Measurements from ENCODE around the gene CKAP4. TPM values are rescaled to one million over a fixed set of nuclear protein-coding genes. Genes with fewer than 3 reads are reported as not detected.

The CKAP4 gene
- total RNA-seq, 1 donor from 2014 or later: 180 TPM

GRCh38 chr12:106273491-106273890 is 25.7 kb upstream of the CKAP4 start:
- Mint-ChIP-seq H3K27me3 (ENCODE audit: low read depth) (no peaks in the 10 kb centered on the region), H3K4me1 (peaks cover 10% of the 10 kb centered on the region), H3K9me3 (no peaks in the 10 kb centered on the region), H3K36me3 (no peaks in the 10 kb centered on the region), H3K27ac (no peak overlapping the region), H3K4me3 (no peak overlapping the region)
- no peak for TF ChIP-seq CTCF (IDR thresholded peaks at IDR 0.05; ENCODE audit: unreplicated experiment)
- DNase-seq (ENCODE audit: low spot score in 2 of 2, unreplicated experiment in 2 of 2): no peak

- no peak for TF ChIP-seq CTCF (IDR thresholded peaks at IDR 0.05; ENCODE audit: unreplicated experiment)
- no peaks in the 10 kb centered on the region for H3K9me3 Mint-ChIP-seq
- DNase-seq (ENCODE audit: low spot score in 2 of 2, unreplicated experiment in 2 of 2): no peak
- H3K4me1 Mint-ChIP-seq: peaks cover 2% of the 10 kb centered on the region
- H3K27ac Mint-ChIP-seq: no peak overlapping the region
- no peak overlapping the region for H3K4me3 Mint-ChIP-seq
- H3K36me3 Mint-ChIP-seq: no peaks in the 10 kb centered on the region
- no peaks in the 10 kb centered on the region for H3K27me3 Mint-ChIP-seq (ENCODE audit: low read depth)
These were observed 24.0 kb upstream of the CKAP4 start for GRCh38 chr12:106271575-106272505.

GRCh38 chr12:106269150-106269771 is 21.4 kb upstream of the CKAP4 start:
- H3K4me1 Mint-ChIP-seq: no peaks in the 10 kb centered on the region

DNA sequence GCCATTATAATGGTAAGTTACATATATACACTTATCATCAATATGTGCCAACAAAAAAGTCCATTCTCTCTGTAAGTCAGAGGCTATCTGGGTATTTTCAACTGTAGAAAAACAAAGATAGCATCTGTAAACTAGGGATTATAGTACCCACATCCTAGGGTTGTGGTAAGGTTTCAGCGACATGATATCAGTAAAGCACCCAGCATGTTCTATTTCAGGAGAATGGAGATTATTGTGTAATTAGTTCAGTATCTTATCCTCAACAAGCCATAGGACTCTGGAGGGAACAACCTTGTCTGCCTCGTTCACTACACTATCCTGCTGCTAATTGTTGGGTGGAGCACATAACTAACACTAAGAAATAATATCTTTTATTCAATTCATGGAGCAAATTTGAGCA is 19.7 kb upstream of the CKAP4 start:
- TF ChIP-seq CTCF (IDR thresholded peaks at IDR 0.05; ENCODE audit: unreplicated experiment): no peak
- no peak for DNase-seq (ENCODE audit: low spot score in 2 of 2, unreplicated experiment in 2 of 2)
- Mint-ChIP-seq H3K36me3 (no peaks in the 10 kb centered on the region), H3K9me3 (peaks cover 18% of the 10 kb centered on the region), H3K4me3 (no peak overlapping the region), H3K4me1 (no peaks in the 10 kb centered on the region), H3K27me3 (ENCODE audit: low read depth) (no peaks in the 10 kb centered on the region), H3K27ac (no peak overlapping the region)

More at GRCh38 chr12:106269150-106269771, 21.4 kb upstream of the CKAP4 start:
- no peak for DNase-seq (ENCODE audit: low spot score in 2 of 2, unreplicated experiment in 2 of 2)
- peaks cover 13% of the 10 kb centered on the region for H3K9me3 Mint-ChIP-seq
- H3K4me3 Mint-ChIP-seq: no peak overlapping the region
- H3K27me3 Mint-ChIP-seq (ENCODE audit: low read depth): no peaks in the 10 kb centered on the region
- H3K27ac Mint-ChIP-seq: no peak overlapping the region
- TF ChIP-seq CTCF (IDR thresholded peaks at IDR 0.05; ENCODE audit: unreplicated experiment): no peak
- no peaks in the 10 kb centered on the region for H3K36me3 Mint-ChIP-seq

GRCh38 chr12:106265116-106265515 is 17.3 kb upstream of the CKAP4 start:
- TF ChIP-seq CTCF (IDR thresholded peaks at IDR 0.05; ENCODE audit: unreplicated experiment): no peak
- no peaks in the 10 kb centered on the region for H3K27me3 Mint-ChIP-seq (ENCODE audit: low read depth)
- peaks cover 21% of the 10 kb centered on the region for H3K9me3 Mint-ChIP-seq
- no peaks in the 10 kb centered on the region for H3K36me3 Mint-ChIP-seq
- H3K4me1 Mint-ChIP-seq: no peaks in the 10 kb centered on the region
- no peak for DNase-seq (ENCODE audit: low spot score in 2 of 2, unreplicated experiment in 2 of 2)
- H3K27ac Mint-ChIP-seq: no peak overlapping the region
- H3K4me3 Mint-ChIP-seq: no peak overlapping the region
